ENCODE results near the gene B4GALT2.
A peak's percentile ranks its signal among the peaks of the same experiment; 100 is the strongest.

Gene B4GALT2, protein sequence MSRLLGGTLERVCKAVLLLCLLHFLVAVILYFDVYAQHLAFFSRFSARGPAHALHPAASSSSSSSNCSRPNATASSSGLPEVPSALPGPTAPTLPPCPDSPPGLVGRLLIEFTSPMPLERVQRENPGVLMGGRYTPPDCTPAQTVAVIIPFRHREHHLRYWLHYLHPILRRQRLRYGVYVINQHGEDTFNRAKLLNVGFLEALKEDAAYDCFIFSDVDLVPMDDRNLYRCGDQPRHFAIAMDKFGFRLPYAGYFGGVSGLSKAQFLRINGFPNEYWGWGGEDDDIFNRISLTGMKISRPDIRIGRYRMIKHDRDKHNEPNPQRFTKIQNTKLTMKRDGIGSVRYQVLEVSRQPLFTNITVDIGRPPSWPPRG

DNA sequence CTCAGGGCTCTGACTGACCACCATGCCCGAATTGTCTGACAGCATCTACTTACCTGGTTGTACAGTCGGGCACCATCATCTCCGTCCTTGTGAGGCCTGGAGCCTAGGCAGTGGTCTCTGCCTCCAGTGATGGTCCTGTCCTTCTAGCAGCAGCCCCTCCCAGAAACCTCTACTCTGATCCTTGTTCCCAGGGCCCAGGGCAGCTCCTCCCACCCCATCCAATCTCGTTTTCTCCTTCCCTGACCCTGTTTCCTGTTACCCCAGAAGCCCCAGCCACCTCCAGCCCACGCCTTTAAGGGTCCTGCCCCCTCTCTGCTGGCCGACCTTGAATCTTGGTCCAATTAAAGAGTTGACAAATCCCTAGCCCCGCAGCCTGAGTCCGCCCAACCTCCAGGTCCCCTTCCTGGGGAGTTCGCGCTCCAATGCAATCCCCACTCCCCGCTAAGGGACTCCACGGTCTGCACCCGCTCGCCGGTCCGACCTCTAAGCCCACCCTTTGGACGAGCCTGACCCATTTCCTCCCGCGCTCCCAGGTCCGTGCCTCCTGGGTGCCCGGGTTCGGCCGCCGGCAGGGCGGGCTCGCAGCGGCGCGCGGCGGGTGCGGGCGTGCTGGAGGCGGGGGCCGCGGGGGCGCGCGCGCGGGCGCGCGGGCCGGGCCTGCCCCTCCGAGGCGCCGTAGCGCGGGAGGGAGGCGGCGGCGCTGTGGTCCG is at the start of gene B4GALT2:
Gene B4GALT2, plus strand, starts transcription at position 660 of the 710 bp plus-strand sequence. CDS start 1,951 bp downstream, outside the sequence.
- DNase-seq, result peak; percentile 51

GRCh38 chr1:43930168-43930948 is 48.7 kb upstream of the B4GALT2 start:
- peak; percentile 43 for DNase-seq

DNA sequence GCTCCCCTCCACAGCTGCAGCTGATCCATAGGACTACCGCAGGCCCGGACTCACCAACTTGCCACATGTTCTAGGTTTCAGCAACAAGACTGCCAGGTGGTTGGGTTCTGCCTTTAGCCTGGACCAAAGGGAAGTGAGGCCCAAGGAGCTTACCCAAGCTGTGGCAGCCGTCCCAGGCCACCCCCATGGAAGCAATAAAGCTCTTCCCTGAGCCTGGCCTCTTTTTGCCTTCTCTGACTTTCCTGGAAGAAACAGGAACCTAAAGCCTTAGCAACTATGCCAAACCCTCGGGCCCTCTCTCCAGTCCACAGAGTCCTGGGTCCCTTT is 48.1 kb upstream of the B4GALT2 start:
- no peak for DNase-seq

DNA sequence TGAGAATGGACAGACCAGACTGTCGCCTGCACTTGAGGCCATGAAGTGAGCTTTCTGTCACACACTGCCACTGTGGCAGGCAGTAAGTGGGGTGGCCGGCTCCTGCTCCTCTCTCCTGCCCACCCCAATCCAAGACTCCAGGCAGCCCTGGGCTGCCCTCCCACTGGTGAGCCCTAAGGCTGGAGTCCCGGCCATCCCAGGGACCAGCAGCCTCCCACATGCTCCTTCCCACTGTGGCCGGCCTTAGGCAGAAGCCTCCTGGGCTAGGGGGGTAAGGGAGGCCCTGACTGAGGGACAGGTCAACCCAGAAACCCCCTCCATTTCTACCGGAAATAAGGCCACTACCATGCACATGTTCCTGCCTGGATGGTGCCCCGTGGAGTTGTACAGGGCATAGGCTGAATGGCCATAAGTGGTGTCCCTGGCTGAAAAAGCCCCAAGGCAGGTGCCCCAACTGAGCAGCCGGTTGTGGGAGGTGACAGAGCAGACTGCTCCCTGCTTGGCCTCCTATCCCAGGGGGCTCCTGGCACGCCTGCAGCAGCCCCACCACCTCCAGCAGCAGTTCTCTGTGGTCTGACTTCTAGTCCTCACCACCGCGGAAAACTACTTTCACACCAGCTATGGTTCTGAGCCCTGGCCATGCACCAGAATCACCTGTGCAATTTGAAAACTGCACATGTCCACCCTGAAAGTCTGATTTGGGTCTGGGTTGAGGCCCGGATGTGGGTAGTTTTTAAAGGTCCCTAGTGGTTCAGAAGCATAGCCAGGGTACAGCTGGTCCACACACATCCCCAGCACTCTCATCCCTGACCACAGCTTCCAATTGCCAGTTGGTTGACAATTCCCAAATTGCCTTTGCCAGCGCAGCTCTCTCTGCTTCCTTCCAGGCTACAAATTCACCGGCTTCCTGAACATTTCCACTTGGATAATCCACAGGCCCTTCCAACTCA is 47.0 kb upstream of the B4GALT2 start:
- DNase-seq, result no peak

- no peak for DNase-seq
Measured at GRCh38 chr1:43932786-43933385, 46.1 kb upstream of the B4GALT2 start.

GRCh38 chr1:43933386-43934100 is 45.5 kb upstream of the B4GALT2 start, which contains the start of gene ARTN:
Gene ARTN (plus strand): TSS chr1:43933801. CDS start chr1:43935657, 1,856 bp downstream.
- DNase-seq, result no peak

DNA sequence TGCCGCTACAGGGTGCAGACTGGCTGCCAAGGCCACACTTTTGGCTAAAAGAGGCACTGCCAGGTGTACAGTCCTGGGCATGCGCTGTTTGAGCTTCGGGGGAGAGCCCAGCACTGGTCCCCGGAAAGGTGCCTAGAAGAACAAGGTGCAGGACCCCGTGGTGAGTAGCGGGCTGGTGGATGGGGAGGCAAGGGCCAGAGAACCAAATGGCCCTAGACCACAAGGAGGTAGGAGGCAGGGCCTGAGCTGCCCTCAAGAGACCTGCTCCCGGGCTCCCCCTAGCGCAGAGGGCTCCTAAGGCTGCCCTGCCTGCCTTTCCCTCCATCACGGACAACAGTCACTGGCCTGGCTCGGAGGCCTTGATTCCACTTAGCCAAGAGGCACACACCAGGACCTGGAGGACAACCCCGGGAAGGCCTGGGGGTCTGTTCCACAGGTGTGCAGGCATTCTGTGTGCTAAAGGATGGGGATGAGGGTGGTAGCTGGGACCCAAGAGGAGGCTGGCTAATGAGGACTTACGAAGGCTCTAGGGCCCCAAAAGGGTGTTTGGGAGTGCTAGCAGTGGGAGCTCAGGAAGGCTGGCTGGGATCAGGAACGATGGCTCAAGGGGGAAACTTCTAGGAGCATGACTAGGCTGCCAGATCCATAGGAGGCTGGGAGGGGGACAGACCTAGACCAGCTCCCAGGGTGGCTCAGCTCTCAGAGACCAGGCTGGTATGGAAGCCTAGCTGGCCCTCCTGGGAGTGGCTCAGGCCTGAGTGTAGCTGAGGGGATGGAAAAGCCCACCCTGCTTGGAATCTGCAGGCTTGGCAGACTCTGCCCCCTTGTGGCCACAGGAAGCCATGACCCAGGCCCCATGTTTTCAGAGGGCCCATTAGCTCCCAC is 44.7 kb upstream of the B4GALT2 start:
- peak; percentile 71 for DNase-seq

- DNase-seq, result no peak
Measured at GRCh38 chr1:43934986-43935324, 44.1 kb upstream of the B4GALT2 start.

DNA sequence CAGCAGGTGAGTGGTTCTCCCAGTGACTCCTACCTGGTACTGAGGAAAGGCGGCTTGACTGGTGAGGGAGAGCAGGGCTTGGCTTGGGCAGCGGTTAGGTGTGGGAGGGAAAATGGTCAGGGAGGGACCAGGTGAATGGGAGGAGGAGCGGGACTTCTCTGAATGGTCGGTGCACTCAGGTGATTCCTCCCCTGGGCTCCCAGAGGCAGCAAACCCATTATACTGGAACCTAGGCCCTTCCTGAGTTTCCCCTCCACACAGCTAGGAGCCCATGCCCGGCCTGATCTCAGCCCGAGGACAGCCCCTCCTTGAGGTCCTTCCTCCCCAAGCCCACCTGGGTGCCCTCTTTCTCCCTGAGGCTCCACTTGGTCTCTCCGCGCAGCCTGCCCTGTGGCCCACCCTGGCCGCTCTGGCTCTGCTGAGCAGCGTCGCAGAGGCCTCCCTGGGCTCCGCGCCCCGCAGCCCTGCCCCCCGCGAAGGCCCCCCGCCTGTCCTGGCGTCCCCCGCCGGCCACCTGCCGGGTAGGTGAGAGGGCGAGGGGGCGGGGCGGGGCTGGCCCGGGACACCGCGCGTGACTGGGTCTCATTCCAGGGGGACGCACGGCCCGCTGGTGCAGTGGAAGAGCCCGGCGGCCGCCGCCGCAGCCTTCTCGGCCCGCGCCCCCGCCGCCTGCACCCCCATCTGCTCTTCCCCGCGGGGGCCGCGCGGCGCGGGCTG is 43.1 kb upstream of the B4GALT2 start:
- no peak for DNase-seq

DNA sequence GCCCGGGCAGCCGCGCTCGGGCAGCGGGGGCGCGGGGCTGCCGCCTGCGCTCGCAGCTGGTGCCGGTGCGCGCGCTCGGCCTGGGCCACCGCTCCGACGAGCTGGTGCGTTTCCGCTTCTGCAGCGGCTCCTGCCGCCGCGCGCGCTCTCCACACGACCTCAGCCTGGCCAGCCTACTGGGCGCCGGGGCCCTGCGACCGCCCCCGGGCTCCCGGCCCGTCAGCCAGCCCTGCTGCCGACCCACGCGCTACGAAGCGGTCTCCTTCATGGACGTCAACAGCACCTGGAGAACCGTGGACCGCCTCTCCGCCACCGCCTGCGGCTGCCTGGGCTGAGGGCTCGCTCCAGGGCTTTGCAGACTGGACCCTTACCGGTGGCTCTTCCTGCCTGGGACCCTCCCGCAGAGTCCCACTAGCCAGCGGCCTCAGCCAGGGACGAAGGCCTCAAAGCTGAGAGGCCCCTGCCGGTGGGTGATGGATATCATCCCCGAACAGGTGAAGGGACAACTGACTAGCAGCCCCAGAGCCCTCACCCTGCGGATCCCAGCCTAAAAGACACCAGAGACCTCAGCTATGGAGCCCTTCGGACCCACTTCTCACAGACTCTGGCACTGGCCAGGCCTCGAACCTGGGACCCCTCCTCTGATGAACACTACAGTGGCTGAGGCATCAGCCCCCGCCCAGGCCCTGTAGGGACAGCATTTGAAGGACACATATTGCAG is 42.4 kb upstream of the B4GALT2 start:
- peak; percentile 24 for DNase-seq

GRCh38 chr1:43937179-43937865 is 41.7 kb upstream of the B4GALT2 start:
- DNase-seq, result no peak

GRCh38 chr1:43938383-43938782 is 40.6 kb upstream of the B4GALT2 start:
- no peak for DNase-seq

DNA sequence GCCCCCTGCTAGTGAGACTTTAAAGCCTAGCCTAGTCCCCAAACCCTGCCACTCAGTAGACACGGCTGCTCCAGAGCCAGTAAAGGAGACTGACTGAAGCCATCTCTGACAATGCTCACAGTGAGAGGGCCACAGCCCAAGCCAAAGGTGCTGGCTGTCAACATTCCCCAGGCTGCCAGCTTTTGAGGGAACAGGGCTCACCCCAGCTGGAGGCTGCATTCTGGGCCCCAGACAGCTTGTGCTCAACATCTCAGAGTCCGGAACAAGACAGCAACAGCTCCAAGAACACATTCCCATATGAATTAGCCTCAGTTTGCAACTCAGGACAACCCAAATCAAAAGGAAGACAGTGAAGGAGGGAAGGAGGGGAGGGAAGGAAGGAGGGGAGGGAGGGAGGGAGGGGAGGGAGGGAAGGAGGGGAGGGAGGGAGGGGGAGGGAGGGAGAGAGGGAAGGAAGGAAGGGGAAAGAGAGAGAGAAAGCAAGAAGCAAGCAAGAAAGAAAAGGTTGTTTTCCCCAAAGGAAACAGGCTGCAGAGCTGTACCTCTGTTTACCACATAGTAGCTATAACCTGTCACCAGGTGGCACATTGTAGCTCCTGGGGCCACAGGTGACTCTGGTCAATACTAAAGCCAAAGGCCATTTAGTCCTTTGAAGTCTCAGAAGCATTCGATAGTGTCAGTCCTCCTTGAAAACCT is 40.0 kb upstream of the B4GALT2 start:
- DNase-seq, result no peak

DNA sequence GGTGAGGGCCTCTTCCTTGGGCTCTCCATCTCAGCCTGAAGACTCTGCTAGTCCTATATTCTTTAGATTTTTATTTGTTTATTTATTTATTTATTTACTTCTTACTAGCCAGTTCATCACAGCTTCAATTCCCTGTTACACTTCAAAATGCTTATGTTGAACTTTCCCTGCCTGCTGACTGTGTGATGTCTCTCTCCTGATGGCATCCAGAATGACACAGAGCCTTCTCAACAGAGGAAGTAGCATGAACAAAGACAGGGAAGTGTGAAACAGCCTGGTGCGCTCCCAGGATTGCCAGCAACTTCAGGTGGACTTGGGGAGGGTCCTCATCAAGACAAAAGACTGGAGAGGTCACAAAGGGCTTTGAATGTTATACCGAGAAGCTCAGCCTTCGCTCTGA is 36.6 kb upstream of the B4GALT2 start:
- DNase-seq, result no peak

DNA sequence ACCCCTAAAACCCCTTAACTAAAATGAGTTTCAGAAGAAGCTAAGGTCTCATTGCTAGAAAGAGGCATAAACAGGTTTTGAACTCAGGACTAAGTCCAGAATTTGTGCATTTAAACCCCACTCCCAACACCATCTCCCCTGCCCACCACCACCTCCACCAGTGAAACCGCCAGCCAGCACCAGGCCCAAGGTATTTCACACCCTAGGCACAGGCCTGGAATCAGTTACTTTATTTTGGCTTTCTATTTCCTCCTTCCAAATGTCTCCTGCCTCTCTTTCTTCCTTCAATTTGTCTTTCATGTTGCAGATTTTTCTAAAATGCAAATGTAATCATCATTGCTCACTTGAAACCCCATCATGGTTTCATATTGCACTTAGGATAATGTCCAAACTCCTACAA is 34.1 kb upstream of the B4GALT2 start:
- no peak for DNase-seq

- peak; percentile 68 for DNase-seq
Measured at GRCh38 chr1:43945674-43946235, 33.3 kb upstream of the B4GALT2 start.
